GM12878 (cell line): ENCODE measurements around the gene ABHD17A. TPM values are rescaled to one million over a fixed set of nuclear protein-coding genes. Genes with fewer than 3 reads are reported as not detected.

Source experiments
- ASH2L ChIP-seq: fragments of 300-600, 200-600 bp; sonication (generic); IDR thresholded peaks from 2 replicates; pipeline ENCODE4 v1.6.1; 2017; ENCODE audit warnings: low read depth, mild to moderate bottlenecking, borderline replicate concordance
- BACH1 ChIP-seq: fragments of 450-650 bp; IDR thresholded peaks from 2 replicates; pipeline ENCODE4 v1.6.1; 2017; ENCODE audit warnings: mild to moderate bottlenecking, borderline replicate concordance
- IKZF2 ChIP-seq, 2 experiments: fragments of 450-650 bp; IDR thresholded peaks; 2 replicates each; pipeline ENCODE4 v1.6.1; 2017; ENCODE audit warnings: mild to moderate bottlenecking in 2 of 2, moderate library complexity in 2 of 2
- KAT2A ChIP-seq: conservative IDR thresholded peaks from 2 replicates; pipeline ENCODE4 v1.6.1; 2011; ENCODE audit warnings: low read depth, low read length; ENCODE audit not compliant: control insufficient read depth
- KLF5 ChIP-seq: fragments of 450-650 bp; IDR thresholded peaks from 2 replicates; pipeline ENCODE4 v1.6.1; 2014; ENCODE audit warnings: mild to moderate bottlenecking; ENCODE audit not compliant: partially characterized antibody
- MYC ChIP-seq: IDR thresholded peaks from 2 replicates; pipeline ENCODE4 v1.6.1; 2011; ENCODE audit warnings: mild to moderate bottlenecking, low read length, moderate library complexity, inconsistent platforms; ENCODE audit not compliant: insufficient read depth, insufficient replicate concordance, insufficient read length, severe bottlenecking
- NR2F1 ChIP-seq: fragments of 450-650 bp; conservative IDR thresholded peaks from 2 replicates; pipeline ENCODE4 v1.6.1; 2017; ENCODE audit warnings: mild to moderate bottlenecking
- NRF1 ChIP-seq: conservative IDR thresholded peaks from 2 replicates; pipeline ENCODE4 v1.6.1; 2011; ENCODE audit warnings: mild to moderate bottlenecking, low read depth, low read length, improper control_type of control experiment
- PAX5 ChIP-seq: IDR thresholded peaks from 2 replicates; pipeline ENCODE4 v1.6.1; 2011; ENCODE audit warnings: low read depth, low read length, borderline replicate concordance
- POLR2AphosphoS5 ChIP-seq: IDR thresholded peaks from 2 replicates; pipeline ENCODE4 v1.6.1; 2011; ENCODE audit warnings: mild to moderate bottlenecking, low read length, inconsistent platforms
- RAD51 ChIP-seq: fragments of 450-650 bp; IDR thresholded peaks from 2 replicates; pipeline ENCODE4 v1.6.1; 2016; ENCODE audit warnings: moderate library complexity, mild to moderate bottlenecking, inconsistent platforms
- SREBF1 ChIP-seq: IDR thresholded peaks from 2 replicates; pipeline ENCODE4 v1.6.1; 2012; ENCODE audit warnings: mild to moderate bottlenecking, low read length
- STAT1 ChIP-seq: fragments of 450-650 bp; conservative IDR thresholded peaks from 2 replicates; pipeline ENCODE4 v1.6.1; 2014; ENCODE audit warnings: antibody characterized with exemption, mild to moderate bottlenecking
- TAF1 ChIP-seq: IDR thresholded peaks from 2 replicates; pipeline ENCODE4 v1.6.1; 2011; ENCODE audit warnings: mild to moderate bottlenecking, low read depth, low read length, borderline replicate concordance
- ZNF217 ChIP-seq: fragments of 450-650 bp; IDR thresholded peaks from 2 replicates; pipeline ENCODE4 v1.6.1; 2017; ENCODE audit warnings: antibody characterized with exemption, mild to moderate bottlenecking
- ZNF384 ChIP-seq: IDR thresholded peaks from 2 replicates; pipeline ENCODE4 v1.6.1; 2012; ENCODE audit warnings: low read depth, mild to moderate bottlenecking, low read length, improper control_type of control experiment, borderline replicate concordance
- polyA plus RNA-seq, 11 experiments: library from polyadenylated mRNA; depleted of rRNA in 4 of 11; unstranded in 6 of 11; stranded (reverse) in 5 of 11; fragments of >200 nt; fragmentation: Nextera tagmentation in 4 of 11; fragmentation: Illumina TruSeq in 1 of 11; extraction: Ambion mirVana in 4 of 11; extraction: Trizol in 1 of 11; gene quantifications; 1 replicate in 1 of 11; 2 replicates in 10 of 11; pipeline versions ENCODE4 v1.2.1 to v1.2.3, GENCODE V29; 2011 to 2016; ENCODE audit warnings: inconsistent platforms in 2 of 11, missing spikeins in 2 of 11, low read depth in 1 of 11
- total RNA-seq, 4 experiments: library from RNA; depleted of rRNA in 3 of 4; stranded (reverse); fragments of >200 nt in 3 of 4; fragmentation: Illumina TruSeq in 1 of 4; extraction: Trizol in 1 of 4; gene quantifications; 2 replicates each; pipeline versions ENCODE4 v1.2.1 to v1.2.3, GENCODE V29; 2013 to 2021
- TF ChIP-seq, protein P1 (sequence below): IDR thresholded peaks from 2 replicates; pipeline ENCODE4 v1.6.1; 2011; ENCODE audit warnings: mild to moderate bottlenecking, low read depth, low read length, moderate library complexity; ENCODE audit not compliant: insufficient replicate concordance
- TF ChIP-seq, protein P2 (sequence below): IDR thresholded peaks from 2 replicates; pipeline ENCODE4 v1.6.1; 2012; ENCODE audit warnings: low read depth, low read length, improper control_type of control experiment
- TF ChIP-seq, protein P3 (sequence below): fragments of 450-650 bp; IDR thresholded peaks from 2 replicates; pipeline ENCODE4 v1.6.1; 2016; ENCODE audit warnings: mild to moderate bottlenecking

The ABHD17A gene
- total and polyA plus RNA-seq, 10 of the 15 experiments (the other 5 are each of a cell fraction or from before 2014, with no cell fraction given), result 0.13 to 126 (median 28.8) TPM; not detected in 1

DNA sequence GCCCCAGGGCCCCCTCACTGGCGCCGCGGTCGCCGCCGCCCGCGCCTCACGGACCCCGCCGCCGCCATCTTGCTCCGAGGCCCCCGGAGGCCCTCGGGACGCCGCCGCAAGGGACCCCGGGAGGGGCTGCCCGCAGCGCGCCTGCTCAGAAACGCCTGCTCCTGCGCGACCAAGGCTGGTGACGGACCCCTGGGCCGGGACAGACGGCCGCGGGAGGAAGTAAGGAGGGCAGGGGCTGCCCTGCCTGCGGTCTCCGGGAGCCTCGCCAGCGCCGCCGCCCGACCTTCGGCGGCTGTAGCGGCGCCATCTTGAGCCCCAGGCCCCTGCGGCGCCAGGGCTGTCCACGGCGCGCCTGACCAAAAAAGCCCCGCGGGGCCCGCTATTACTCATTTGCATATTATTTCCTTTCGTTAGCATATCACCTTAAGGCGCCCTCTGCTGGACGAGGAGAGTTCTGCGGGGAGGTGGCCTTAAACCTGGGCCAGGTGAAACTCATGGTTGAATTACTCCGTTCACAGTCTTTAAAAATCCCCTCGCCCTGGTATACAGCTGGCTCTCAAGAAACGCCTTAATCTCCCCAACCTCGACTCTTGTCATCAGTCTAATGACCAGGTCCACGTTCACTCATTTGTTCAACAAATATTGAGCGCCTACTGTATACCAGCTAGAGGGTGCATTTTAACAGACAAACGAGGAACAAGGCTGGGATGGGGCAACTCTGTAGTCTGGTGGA, 36.7 kb downstream of the ABHD17A start, which contains the start of gene REXO1 (continued):
- TF ChIP-seq ZNF217 (peak; percentile 84), KLF5 (peak; percentile 94), POLR2AphosphoS5 (peak; percentile 83), ASH2L (0 out of 2 replicates have a peak, but pooled peaks have one; percentile 96), ZNF384 (no peak), NR2F1 (peak; percentile 64), IKZF2 (IDR thresholded peaks at IDR 0.05) (no peak), STAT1 (peak; percentile 93), PAX5 (peak; percentile 44; the same call in 1 of the 2 replicates), KAT2A (no peak), SREBF1 (no peak; the same call in 1 of the 2 replicates), TAF1 (peak; percentile 97), BACH1 (no peak; the same call in none of the 2 replicates), NRF1 (no peak), MYC (peak; percentile 80), RAD51 (no peak)
- TF ChIP-seq, protein P1, sequence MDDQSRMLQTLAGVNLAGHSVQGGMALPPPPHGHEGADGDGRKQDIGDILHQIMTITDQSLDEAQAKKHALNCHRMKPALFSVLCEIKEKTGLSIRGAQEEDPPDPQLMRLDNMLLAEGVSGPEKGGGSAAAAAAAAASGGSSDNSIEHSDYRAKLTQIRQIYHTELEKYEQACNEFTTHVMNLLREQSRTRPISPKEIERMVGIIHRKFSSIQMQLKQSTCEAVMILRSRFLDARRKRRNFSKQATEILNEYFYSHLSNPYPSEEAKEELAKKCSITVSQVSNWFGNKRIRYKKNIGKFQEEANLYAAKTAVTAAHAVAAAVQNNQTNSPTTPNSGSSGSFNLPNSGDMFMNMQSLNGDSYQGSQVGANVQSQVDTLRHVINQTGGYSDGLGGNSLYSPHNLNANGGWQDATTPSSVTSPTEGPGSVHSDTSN, result no peak
- TF ChIP-seq, protein P2, sequence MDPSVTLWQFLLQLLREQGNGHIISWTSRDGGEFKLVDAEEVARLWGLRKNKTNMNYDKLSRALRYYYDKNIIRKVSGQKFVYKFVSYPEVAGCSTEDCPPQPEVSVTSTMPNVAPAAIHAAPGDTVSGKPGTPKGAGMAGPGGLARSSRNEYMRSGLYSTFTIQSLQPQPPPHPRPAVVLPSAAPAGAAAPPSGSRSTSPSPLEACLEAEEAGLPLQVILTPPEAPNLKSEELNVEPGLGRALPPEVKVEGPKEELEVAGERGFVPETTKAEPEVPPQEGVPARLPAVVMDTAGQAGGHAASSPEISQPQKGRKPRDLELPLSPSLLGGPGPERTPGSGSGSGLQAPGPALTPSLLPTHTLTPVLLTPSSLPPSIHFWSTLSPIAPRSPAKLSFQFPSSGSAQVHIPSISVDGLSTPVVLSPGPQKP, result peak; percentile 12; the same call in 1 of the 2 replicates
- TF ChIP-seq, protein P3, sequence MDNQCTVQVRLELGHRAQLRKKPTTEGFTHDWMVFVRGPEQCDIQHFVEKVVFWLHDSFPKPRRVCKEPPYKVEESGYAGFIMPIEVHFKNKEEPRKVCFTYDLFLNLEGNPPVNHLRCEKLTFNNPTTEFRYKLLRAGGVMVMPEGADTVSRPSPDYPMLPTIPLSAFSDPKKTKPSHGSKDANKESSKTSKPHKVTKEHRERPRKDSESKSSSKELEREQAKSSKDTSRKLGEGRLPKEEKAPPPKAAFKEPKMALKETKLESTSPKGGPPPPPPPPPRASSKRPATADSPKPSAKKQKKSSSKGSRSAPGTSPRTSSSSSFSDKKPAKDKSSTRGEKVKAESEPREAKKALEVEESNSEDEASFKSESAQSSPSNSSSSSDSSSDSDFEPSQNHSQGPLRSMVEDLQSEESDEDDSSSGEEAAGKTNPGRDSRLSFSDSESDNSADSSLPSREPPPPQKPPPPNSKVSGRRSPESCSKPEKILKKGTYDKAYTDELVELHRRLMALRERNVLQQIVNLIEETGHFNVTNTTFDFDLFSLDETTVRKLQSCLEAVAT, result 0 out of 2 replicates have a peak, but pooled peaks have one; percentile 49
- TF ChIP-seq, all 136 proteins: peak for 53
